HG03460 (cell line): Measurements from ENCODE around the gene CDH26.
"Not testable (repeated sequence)": the region's sequence is repeated elsewhere in the genome, so short reads cannot be mapped to it uniquely, and the experiment has no call there.

ENCODE experiments used
- ATAC-seq: cut with Tn5 transposase; IDR thresholded peaks from one replicate; pipeline ENCODE4 v1.9.1; 2021; ENCODE audit not compliant: unreplicated experiment

Gene CDH26

GRCh38 chr20:60040471-60041162 lies 82.4 kb downstream of the CDH26 start:
- ATAC-seq = no peak

DNA sequence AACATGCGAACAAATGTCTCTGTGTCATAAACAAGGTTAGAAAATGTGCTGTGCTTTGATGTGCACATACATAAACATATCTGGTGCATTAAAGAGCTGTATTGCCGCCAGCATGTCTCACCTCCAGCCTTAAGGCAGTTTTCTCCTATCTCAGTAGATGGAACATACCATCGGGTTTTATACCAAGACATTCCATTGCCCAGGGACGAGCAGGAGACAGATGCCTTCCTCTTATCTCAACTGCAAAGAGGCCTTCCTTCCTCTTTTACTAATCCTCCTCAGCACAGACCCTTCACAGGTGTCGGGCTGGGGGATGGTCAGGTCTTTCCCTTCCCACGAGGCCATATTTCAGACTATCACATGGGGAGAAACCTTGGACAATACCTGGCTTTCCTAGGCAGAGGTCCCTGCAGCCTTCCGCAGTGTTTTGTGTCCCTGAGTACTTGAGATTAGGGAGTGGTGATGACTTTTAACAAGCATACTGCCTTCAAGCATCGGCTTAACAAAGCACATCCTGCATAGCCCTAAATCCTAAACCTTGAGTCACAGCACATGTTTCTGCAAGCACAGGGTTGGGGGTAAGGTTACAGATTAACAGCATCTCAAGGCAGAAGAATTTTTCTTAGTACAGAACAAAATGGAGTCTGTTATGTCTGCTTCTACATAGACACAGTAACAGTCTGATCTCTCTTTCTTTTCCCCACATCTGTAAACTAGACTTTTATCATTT lies 83.4 kb downstream of the CDH26 start:
- ATAC-seq = not testable (repeated sequence)

DNA sequence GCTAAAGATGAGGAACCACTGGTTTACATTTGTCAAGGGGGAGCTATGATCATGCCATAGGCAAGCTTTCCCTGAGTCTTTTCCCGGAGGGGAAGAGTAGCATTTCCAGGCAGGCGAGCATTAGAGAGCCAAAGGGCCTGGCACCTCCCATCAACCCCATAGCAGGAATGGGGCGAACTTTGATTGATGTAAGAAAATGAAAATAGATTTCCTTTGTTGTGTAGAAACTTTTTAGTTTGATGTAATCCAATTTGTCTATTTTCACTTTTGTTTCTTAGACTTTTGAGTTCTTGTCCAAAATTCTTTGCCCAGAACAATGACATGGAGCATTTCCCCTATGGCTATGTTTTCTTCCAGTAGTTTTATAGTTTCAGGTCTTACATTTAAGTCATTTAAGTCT lies 85.2 kb downstream of the CDH26 start:
- no peak for ATAC-seq

DNA sequence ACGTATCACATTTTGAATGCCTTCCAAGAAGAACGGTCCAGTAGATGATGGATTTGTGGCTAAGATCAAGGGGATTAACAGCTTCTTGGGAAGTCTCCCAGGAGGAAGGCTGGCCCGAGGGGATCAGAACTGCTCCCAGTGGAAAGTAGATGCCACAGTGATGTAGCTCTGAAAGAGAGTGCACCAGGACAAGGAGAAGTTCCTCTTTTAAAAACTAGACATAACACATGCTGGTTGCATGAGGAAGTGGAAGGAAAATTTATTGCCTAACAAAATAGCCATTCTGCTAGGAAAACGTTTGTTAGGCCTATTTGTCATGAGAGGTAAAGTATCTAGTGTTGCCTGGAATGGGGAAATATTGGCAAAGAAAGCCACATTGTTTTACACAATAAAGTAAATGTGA lies 87.8 kb downstream of the CDH26 start:
- no peak for ATAC-seq

GRCh38 chr20:60046436-60046835 lies 88.2 kb downstream of the CDH26 start:
- no peak for ATAC-seq

- ATAC-seq = no peak
Observed at GRCh38 chr20:60046860-60047259, 88.6 kb downstream of the CDH26 start.

- ATAC-seq = no peak
Observed at GRCh38 chr20:60048634-60049521, 90.7 kb downstream of the CDH26 start.

GRCh38 chr20:60049601-60050000 lies 91.4 kb downstream of the CDH26 start:
- ATAC-seq = no peak

GRCh38 chr20:60050193-60050947 lies 92.1 kb downstream of the CDH26 start:
- ATAC-seq = no peak

DNA sequence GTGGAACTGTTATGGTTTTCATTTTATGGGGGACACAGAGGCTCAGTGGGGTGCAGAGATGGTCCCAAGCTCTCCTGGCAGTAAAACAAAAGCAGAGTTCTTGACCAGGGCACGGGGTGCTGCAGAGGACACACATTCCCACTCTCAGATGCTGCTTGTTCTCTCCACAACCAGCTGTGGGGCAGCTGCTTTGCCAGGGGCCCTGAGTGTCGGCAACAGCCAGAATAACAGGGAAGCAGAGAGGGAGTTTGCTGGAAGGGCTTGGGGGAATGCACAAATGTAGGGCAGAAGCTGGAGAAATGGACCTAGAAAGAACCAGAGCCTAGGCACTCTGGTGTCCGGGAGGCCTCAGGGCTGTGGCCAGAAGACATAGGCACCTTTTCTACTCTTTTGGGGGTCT lies 93.7 kb downstream of the CDH26 start:
- no peak for ATAC-seq

DNA sequence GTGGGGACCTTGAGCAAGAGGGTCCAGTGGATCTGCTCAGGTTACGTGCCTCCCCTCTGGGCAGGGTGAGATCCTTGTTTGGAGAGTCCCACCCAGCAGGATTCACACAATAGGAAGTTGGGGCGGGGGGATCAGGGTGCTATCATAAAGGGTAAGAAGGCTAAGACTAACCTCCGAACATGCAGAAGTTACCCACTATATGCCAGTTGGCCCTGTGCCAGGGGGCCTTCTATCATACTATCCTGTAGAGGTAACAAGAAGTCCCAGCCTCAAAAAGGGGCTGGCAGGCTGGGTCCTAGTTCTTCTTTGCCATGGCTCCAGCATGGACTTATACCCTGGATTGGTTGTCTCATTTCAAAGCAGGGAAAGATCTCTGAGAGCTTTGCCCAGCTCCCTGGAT lies 94.1 kb downstream of the CDH26 start:
- ATAC-seq = no peak

GRCh38 chr20:60053125-60053817 lies 95.0 kb downstream of the CDH26 start:
- ATAC-seq = no peak

DNA sequence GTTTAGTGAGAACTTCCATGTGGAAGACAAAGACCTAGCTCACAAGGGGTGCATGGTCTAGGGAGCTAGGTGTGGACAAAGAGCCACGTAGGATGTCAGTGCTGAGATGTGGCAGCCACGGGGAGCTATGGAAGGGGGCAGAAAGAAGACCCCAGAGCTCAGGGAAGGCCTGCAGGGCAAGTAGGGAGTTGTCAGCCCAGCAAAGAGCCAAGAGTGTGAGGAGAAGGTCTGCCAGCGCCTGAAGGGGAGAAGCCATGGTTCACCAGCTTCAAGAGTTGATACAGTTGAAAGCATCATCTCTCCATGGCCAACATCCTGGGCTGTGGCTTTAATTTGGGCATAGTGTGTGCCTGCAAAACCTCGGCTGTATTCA lies 95.6 kb downstream of the CDH26 start:
- no peak for ATAC-seq

- no peak for ATAC-seq
Observed at GRCh38 chr20:60054716-60055634, 96.8 kb downstream of the CDH26 start.

GRCh38 chr20:60055740-60056139 lies 97.5 kb downstream of the CDH26 start:
- peak; percentile 50 for ATAC-seq

GRCh38 chr20:60056407-60057122 lies 98.3 kb downstream of the CDH26 start:
- no peak for ATAC-seq

- ATAC-seq = peak; percentile 55
Observed at GRCh38 chr20:60057123-60057865, 99.1 kb downstream of the CDH26 start.
